NCI-H187 treated with DMSO at 0.1 percent for 48 hours (cell line): Measurements from ENCODE around the gene SPDYE4.

Source experiments
- DNase-seq: peaks from one replicate; lab custom pipeline; 2025; lab: John Stamatoyannopoulos, UW

SPDYE4 gene

DNA sequence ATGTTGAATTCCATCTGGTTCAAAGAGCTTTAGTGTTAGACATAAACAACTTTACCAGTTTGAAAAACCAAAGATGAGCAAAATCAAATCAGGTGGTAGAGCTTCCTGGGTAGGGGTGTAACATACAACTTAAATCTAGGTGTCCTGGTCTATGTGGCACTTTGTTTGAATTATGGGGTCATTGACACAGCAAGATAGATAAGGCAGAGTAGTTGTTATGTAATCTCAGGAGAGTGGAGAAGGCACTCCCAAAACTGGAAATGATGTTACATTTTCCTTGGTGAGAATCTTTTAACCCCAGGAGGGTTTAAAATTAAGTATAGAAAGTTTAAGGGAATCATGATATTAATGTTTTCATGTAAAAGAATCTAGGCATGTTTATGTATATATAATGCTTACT is 45.6 kb downstream of the SPDYE4 start:
- DNase-seq, result no peak

DNA sequence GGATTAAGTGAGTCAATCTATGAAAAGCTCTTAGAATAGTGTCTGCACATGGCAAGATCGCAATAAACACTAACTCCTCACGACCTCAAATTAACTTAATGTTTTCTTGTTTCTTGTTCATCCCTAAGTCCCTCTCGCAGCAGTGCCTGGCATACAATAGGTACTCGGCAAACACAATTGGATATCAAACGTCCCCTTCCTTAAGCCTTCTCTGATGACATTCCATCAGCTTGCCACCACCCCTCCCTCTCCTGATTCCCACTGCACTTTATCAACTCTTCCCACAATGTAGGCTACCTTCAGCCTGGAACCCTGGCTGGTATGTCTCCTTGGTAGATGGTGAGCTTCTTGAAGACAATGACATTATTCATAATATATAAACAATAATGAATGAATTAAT is 47.1 kb downstream of the SPDYE4 start:
- DNase-seq, result no peak

DNA sequence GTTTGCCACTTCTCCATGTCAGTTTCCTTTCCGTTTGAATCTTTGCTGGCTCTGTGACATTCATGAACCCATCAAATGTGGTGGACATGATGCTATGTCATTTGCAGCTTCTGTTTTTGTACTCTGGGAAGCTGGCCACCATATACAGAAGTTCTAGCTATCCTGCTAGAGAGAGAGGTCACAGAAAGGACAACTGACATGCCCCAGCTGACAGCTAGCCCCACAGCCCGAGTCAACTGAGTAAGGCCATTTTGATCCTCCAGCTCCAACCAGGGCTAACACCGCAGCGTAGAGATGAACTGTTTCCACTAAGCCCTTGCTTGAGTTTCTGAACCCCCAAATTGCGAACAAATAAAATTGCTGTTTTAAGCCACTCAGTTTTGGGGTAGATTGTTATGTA is 47.5 kb downstream of the SPDYE4 start:
- DNase-seq, result no peak

DNA sequence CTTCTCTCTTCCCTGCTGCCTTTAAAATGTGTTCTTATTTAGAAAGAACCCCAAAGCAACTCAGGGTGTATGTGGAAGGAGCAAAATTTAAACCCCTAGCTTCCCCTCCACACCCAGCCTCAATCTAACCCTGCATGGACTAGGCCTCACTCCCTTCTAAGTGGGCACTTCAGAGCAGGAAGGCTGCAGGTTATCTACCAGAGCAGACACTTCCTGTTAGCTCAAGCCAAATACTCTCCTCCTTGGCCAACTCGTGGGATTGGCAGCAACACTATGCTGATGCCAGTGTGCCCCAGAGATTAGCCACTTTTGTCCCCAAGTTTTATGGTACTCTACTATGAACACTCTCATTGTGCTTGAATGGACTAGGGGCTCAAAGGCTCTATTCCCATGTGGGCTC is 49.3 kb downstream of the SPDYE4 start:
- DNase-seq, result no peak

DNA sequence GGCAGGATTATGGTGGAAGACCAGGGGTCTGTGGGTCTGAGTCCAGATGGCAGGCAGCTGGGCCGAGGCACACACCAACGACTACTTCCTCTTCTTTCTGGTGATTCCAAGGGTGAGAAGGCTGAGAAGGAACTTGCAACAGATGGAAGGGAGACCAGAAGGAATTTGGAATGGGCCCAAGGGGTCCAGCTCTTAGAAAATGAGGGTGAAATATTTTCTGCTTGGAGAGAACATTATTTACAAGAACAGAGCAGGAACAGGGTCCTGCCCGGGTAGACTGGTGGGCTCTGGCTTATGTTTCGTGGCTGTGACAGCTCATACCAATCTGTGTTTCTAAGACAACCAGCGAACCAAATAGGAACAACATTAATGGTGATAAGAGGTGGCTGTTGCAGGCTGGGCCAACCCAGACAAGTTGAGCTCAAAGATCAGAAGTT is 50.3 kb downstream of the SPDYE4 start:
- DNase-seq, result no peak

DNA sequence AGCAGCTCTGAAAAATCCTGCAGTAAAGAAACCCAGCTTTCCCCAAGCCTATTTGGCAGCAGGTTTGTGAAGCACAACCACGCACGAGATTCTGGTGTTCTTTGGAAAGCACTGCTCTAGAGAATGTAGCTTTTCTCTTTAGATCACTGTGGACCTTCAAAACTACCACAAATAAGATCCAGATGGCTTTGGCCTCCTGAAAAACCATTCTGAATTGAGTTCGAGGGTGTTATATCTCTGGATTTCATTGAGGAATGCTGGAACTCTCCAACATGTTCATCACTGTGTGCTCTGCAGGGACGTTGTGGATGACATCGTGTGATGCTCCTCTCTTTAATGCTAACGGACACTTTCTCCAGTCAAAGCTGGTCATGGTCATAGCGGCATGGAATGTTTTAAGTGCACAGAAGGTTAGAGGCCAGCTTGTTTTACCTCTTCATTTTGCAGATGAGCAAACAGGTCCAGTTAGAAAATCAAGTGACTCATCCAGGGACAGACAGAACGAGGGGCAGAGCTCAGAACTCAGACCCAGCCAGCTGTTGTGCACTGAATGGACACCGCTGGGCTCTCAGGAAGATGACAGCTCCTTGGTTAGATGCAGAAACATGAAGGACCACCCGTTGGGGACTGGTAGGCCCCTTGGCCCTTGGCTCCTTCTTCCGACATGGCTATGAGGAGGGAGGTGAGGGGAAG is 50.9 kb downstream of the SPDYE4 start:
- no peak for DNase-seq

DNA sequence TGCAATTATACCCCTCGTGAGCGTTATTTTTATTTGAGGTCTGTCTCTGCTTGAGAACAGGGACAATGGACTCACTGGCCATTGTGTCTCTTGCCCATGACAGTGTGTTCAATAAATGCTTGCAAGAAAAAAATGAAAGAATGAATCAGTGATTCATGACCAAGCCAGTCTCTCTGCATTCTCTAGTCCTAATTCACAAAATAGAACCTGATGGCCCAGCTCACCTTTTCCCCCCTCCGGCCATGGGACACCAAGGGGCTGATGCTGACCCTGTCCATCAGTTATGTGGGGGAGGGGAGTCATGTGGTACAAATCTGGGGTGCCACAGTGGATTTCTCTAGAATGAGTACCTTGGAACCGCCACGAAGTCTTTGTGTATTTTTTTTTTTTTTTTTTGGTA is 51.9 kb downstream of the SPDYE4 start:
- no peak for DNase-seq

DNA sequence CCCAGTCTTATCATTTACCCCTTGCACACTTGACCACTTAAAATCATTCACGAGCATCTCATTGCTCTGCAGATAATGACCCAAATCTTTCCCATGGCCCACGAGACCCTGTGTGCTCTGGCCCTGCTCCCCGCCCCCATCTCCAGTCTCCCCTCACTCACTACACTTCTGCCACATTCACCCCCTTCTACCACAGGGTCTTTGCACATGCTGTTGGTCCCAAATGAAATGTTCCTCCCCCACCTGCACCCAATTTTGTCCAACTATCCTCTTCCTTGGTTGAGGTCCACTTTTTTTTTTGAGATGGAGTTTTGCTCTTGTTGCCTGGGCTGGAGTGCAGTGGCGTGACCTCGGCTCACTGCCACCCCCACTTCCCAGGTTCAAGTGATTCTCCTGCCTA is 52.9 kb downstream of the SPDYE4 start:
- no peak for DNase-seq

DNA sequence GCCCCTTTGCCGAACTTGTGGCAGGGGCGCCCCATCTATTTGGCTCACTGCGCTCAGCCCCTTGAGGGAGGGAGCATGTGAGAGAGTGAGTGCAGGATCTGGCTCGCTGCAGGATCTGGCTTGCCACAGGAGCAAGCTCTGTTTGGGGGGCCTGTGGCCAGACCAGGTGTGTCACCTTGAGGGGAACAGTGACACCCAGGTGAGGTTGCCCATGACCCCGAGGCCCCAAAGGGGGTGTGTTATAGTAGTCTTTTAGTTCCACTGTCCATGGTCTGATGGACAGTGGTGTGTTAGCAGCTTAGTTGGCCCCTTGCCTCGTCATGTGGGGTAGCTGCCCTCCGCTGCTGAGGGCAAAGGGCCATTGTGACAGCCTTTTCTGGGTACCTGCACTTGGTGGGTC is 55.3 kb downstream of the SPDYE4 start:
- no peak for DNase-seq

DNA sequence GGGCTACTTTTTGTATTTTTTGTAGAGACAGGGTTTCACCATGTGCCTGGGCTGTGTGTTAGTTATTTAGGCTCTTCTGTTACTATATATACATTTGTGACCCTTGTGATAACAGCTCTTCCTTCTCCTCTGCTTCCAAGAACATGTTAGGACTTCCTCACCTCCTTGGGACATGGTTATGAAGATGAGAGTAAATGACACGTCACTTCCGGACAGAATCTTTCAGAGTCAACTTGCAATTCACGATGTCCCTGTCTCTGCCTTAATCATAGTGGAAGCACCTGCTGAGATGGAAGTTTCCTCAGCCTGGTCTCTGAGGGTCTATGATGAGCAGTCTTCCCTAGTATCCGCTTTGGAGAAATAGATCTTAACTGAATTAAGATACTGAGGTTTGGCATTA is 56.6 kb downstream of the SPDYE4 start:
- no peak for DNase-seq

DNA sequence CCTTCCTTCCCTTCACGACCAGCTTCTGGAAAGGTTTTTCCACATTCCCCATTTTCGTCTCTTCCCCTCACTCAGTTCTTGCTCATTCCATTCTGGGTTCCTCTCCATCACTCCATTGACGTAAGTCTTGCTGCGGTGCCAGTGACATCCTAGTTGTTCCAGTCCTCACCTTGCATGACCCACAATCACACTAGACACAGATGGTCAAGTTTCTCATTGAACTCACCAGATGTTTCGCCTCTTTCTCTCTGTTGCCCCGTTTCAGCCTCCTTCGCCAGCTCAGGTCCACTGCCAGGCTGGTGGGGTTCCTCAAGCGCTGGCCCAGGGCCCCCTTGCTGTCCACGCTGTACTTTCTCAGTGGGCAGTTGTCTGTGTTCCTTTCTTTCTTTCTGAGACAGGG is 57.1 kb downstream of the SPDYE4 start:
- DNase-seq, result no peak
